Adipocyte (in vitro differentiated cells): ENCODE measurements around the gene ASF1A.

Source experiments
- DNase-seq: peaks from one replicate; pipeline ENCODE4 v3.0.0-alpha.2; 2015; ENCODE audit warnings: low read depth
- H3K27me3 ChIP-seq: replicated peaks from 2 replicates; pipeline ENCODE4 v1.7.0; 2013; ENCODE audit warnings: mild to moderate bottlenecking, low read length, moderate library complexity; ENCODE audit not compliant: control insufficient read depth, insufficient read depth
- H3K36me3 ChIP-seq: 2 replicates; pipeline ENCODE4 v1.7.0; 2013; ENCODE audit warnings: low read length, mild to moderate bottlenecking, moderate library complexity; ENCODE audit not compliant: control insufficient read depth, insufficient read depth, severe bottlenecking
- H3K4me1 ChIP-seq: 2 replicates; pipeline ENCODE4 v1.7.0; 2013; ENCODE audit warnings: mild to moderate bottlenecking, low read length, moderate library complexity; ENCODE audit not compliant: control insufficient read depth, insufficient read depth
- H3K4me3 ChIP-seq: 2 replicates; pipeline ENCODE4 v1.7.0; 2013; ENCODE audit warnings: mild to moderate bottlenecking, low read length, moderate library complexity
- H3K9ac ChIP-seq: 2 replicates; pipeline ENCODE4 v1.7.0; 2013; ENCODE audit warnings: mild to moderate bottlenecking, low read length, moderate library complexity
- H3K9me3 ChIP-seq: 2 replicates; pipeline ENCODE4 v1.7.0; 2013; ENCODE audit warnings: mild to moderate bottlenecking, low read length, moderate library complexity; ENCODE audit not compliant: control insufficient read depth

The ASF1A gene

DNA sequence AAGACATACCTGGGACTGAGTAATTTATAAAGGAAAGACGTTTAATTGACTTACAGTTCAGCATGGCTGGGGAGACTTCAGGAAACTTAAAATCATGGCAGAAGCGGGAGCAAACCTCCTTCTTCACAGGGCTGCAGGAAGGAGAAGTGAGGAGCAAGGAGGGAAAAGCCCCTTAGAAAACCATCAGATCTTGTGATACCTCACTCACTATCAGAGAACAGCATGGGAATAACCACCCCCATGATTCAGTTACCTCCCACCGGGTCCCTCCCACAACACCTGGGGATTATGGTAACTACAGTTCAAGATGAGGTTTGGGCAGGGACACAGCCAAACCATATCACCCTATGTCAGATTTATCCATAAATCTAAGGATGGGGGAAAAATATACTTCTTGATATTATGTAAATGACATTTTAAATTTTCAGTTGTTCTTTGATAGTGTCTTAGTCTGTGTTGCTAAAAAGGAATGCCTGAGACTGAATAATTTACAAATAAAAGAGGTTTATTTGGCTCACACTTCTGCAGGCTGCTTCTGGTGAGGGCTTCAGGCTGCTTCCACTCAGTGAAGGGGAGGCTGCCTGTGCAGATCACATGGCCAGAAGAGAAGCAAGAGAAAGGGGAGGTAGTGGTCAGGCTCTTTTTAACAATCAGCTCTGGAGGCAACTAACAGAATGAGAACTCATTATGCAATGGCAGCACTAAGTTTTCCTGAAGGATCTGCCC, 42.2 kb downstream of the ASF1A start:
- H3K4me3 ChIP-seq, result no peak overlapping the region
- DNase-seq, result no peak
- H3K4me1 ChIP-seq, result peaks cover 20% of the 10 kb centered on the region
- H3K9me3 ChIP-seq, result no peaks in the 10 kb centered on the region
- peaks cover 6% of the 10 kb centered on the region for H3K36me3 ChIP-seq
- no peak overlapping the region for H3K9ac ChIP-seq
- no peaks in the 10 kb centered on the region for H3K27me3 ChIP-seq

DNA sequence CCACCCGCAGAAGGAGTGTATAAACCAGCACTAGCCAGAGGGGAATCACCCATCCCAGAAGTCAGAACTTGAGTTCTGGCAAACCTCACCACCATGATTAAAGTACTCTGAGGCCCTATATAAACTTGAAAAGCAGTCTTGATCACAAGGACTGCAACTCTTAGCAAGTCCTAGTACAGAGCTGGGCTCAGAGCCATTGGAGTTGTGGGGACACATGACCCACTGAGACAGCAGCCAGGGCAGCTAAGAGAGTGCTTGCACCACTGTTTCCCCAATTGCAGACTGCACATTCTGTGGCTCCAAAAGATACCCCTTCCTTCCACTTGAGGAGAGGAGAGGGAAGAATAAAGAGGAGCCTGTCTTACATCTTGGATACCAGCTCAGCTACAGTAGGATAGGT, 45.7 kb downstream of the ASF1A start:
- no peak overlapping the region for H3K4me3 ChIP-seq

DNA sequence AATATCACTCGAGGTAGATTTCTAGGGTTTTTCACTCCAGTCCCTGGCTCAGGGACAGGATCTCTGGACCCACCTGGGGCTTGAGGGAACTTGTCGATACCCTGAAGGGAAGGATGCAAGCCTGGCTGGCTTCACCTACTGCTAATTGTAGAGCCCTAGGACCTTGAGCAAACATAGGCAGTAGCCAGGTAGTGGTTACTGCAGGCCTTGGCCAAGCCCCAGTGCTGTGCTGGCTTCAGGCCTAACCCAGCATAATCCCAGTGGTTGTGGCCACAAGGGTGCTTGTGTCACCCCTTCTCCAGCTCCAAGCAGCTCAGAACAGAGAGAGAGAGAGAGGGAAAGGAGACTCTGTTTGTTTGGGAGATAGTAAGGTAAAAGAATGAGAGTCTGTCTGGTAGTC, 46.8 kb downstream of the ASF1A start:
- no peaks in the 10 kb centered on the region for H3K36me3 ChIP-seq
- no peak overlapping the region for H3K4me3 ChIP-seq
- H3K9me3 ChIP-seq, result peaks cover 5% of the 10 kb centered on the region
- no peak overlapping the region for H3K9ac ChIP-seq
- DNase-seq, result no peak
- H3K4me1 ChIP-seq, result peaks cover 12% of the 10 kb centered on the region
- H3K27me3 ChIP-seq, result no peaks in the 10 kb centered on the region

More for the DNA sequence above, 45.7 kb downstream of the ASF1A start:
- Histone ChIP-seq H3K9me3 (no peaks in the 10 kb centered on the region), H3K27me3 (no peaks in the 10 kb centered on the region), H3K9ac (no peak overlapping the region), H3K36me3 (no peaks in the 10 kb centered on the region), H3K4me1 (peaks cover 12% of the 10 kb centered on the region)
- no peak for DNase-seq

DNA sequence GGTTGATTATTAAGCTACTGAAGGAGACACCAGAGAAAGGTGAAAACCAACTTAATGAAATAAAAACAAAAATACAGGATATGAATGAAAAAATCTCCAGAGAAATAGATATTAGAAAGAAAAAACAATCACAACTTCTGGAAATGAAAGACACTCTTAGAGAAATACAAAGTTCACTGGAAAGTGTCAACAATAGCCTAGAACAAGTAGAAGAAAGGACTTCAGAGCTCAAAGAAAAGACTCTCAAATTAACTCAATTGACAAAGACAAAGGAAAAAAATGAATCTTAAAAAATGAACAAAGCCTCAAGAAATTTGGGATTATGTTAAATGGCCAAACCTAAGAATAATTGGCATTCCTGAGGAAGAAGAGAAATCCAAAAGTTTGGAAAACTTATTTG, 51.3 kb downstream of the ASF1A start:
- DNase-seq, result no peak
- Histone ChIP-seq H3K27me3 (no peaks in the 10 kb centered on the region), H3K9me3 (peaks cover 5% of the 10 kb centered on the region), H3K36me3 (no peaks in the 10 kb centered on the region), H3K4me1 (peaks cover 1% of the 10 kb centered on the region), H3K9ac (no peak overlapping the region), H3K4me3 (no peak overlapping the region)

DNA sequence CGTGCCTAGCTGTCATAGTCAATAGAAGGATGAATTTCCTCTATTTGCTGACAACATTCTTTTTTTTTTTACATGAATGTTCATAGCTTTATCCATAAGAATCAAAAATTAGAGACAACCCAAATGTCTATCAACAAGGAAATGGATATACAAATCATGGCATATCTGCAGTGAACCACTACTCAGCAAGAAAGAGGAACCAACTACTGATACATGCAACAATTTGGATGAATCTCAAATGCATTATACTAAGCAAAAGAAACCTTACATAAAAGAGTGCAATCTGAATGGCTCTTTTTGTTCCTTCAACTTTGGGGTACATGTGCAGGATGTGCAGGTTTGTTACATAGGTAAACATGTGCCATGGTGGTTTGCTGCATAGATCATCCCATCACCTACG, 58.7 kb downstream of the ASF1A start:
- Histone ChIP-seq H3K9me3 (no peaks in the 10 kb centered on the region), H3K4me3 (no peak overlapping the region), H3K4me1 (no peaks in the 10 kb centered on the region), H3K27me3 (no peaks in the 10 kb centered on the region), H3K36me3 (no peaks in the 10 kb centered on the region), H3K9ac (no peak overlapping the region)
- no peak for DNase-seq

DNA sequence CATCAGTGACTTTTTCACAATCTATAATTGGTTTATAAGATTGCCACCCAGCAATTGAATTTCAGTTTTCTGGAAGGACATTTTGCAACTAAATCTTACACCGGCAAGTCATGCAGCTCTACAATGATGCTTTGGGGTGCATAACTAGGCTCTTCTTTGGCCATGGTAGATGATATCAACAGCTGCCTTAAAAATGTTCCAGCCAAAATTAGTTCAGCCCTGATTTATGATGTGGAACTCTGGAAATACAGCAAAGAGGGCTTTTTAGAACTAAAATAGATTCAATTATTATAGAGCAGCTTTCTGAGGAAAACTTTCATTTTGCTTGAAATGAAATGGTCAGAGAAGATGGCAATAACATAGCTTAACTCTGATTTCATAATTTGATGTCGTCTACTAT, 59.4 kb downstream of the ASF1A start:
- no peaks in the 10 kb centered on the region for H3K9me3 ChIP-seq
- DNase-seq, result no peak
- H3K27me3 ChIP-seq, result no peaks in the 10 kb centered on the region
- no peaks in the 10 kb centered on the region for H3K4me1 ChIP-seq
- H3K4me3 ChIP-seq, result no peak overlapping the region
- no peaks in the 10 kb centered on the region for H3K36me3 ChIP-seq
- H3K9ac ChIP-seq, result no peak overlapping the region
